Neutrophil (primary cell): ENCODE results near the gene SEMA3C.

ENCODE experiments used
- H3K27ac ChIP-seq: fragments of 200-600 bp; sonication (generic); 2 replicates; pipeline ENCODE4 v1.5.1; 2016; ENCODE audit warnings: mild to moderate bottlenecking, moderate library complexity
- H3K27me3 ChIP-seq: fragments of 200-600 bp; sonication (generic); 2 replicates; pipeline ENCODE4 v1.6.0; 2016; ENCODE audit warnings: mild to moderate bottlenecking
- H3K36me3 ChIP-seq: fragments of 200-600 bp; sonication (generic); 2 replicates; pipeline ENCODE4 v1.5.1; 2017
- H3K4me1 ChIP-seq, 2 experiments: fragments of 200-600 bp in 1 of 2; sonication (generic) in 1 of 2; 1 replicate in 1 of 2; 2 replicates in 1 of 2; pipeline versions ENCODE4 v1.5.1 to v1.6.1; 2013 to 2016; ENCODE audit warnings: low read depth in 1 of 2, low read length in 1 of 2, mild to moderate bottlenecking in 1 of 2, moderate library complexity in 1 of 2; ENCODE audit not compliant: control insufficient read depth in 1 of 2, insufficient read depth in 1 of 2
- H3K4me3 ChIP-seq, 2 experiments: fragments of 200-600 bp in 1 of 2; sonication (generic) in 1 of 2; 1 replicate in 1 of 2; 2 replicates in 1 of 2; pipeline ENCODE4 v1.5.1; 2013 to 2016; ENCODE audit warnings: low read depth in 1 of 2, low read length in 1 of 2, mild to moderate bottlenecking in 1 of 2, moderate library complexity in 1 of 2
- H3K9me3 ChIP-seq: fragments of 200-600 bp; sonication (generic); 2 replicates; pipeline ENCODE4 v1.5.1; 2016
- CTCF ChIP-seq: fragments of 200-600 bp; sonication (generic); IDR thresholded peaks from 2 replicates; pipeline ENCODE4 v1.5.1; 2016; ENCODE audit warnings: antibody characterized with exemption

SEMA3C gene

GRCh38 chr7:80832006-80832405, 86.8 kb downstream of the SEMA3C start:
- H3K27ac ChIP-seq: no peak overlapping the region

GRCh38 chr7:80830584-80831285, 88.1 kb downstream of the SEMA3C start:
- Histone ChIP-seq H3K27ac (peak overlapping the region; percentile 85), H3K4me3 (peak overlapping the region in 1 of 2 experiments; percentile 33)

More at GRCh38 chr7:80832006-80832405, 86.8 kb downstream of the SEMA3C start:
- Histone ChIP-seq H3K4me3 (no peak overlapping the region), H3K36me3 (no peaks in the 10 kb centered on the region), H3K4me1 (peaks cover 23 to 28% of the 10 kb centered on the region in 2 experiments), H3K27me3 (no peaks in the 10 kb centered on the region), H3K9me3 (no peaks in the 10 kb centered on the region)
- TF ChIP-seq CTCF: no peak

GRCh38 chr7:80830010-80830409, 88.8 kb downstream of the SEMA3C start:
- peak overlapping the region; percentile 9 to 33 for H3K4me3 ChIP-seq
- no peaks in the 10 kb centered on the region for H3K9me3 ChIP-seq
- H3K4me1 ChIP-seq: peaks cover 23 to 28% of the 10 kb centered on the region in 2 experiments
- no peaks in the 10 kb centered on the region for H3K36me3 ChIP-seq
- no peaks in the 10 kb centered on the region for H3K27me3 ChIP-seq
- TF ChIP-seq CTCF: no peak
- peak overlapping the region; percentile 85 for H3K27ac ChIP-seq

More at GRCh38 chr7:80830584-80831285, 88.1 kb downstream of the SEMA3C start:
- Histone ChIP-seq H3K36me3 (no peaks in the 10 kb centered on the region), H3K4me1 (peaks cover 23 to 28% of the 10 kb centered on the region in 2 experiments), H3K27me3 (no peaks in the 10 kb centered on the region), H3K9me3 (no peaks in the 10 kb centered on the region)
- TF ChIP-seq CTCF: no peak

DNA sequence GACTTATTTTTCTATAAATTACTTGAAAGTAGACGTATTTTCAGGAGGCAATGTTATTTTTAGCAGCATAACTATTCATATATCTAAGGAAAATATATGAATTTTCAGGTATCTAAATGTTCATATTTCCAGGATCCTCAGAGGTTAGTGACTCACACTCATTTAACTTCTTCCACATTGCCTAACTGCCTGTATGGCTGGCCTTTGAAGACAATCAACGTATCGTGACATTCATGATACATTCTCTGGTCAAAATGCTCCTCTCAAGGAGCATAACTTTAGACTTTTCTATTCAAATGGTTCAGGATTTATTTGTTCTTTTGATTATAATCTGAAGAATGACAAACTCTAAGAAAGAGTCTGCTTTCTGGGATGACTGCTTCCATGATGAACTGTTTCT, 89.3 kb downstream of the SEMA3C start:
- H3K27me3 ChIP-seq: no peaks in the 10 kb centered on the region
- no peak for TF ChIP-seq CTCF
- no peaks in the 10 kb centered on the region for H3K36me3 ChIP-seq
- peak overlapping the region in 1 of 2 experiments; percentile 33 for H3K4me3 ChIP-seq
- H3K9me3 ChIP-seq: no peaks in the 10 kb centered on the region
- peak overlapping the region; percentile 85 for H3K27ac ChIP-seq
- H3K4me1 ChIP-seq: peaks cover 23 to 28% of the 10 kb centered on the region in 2 experiments

GRCh38 chr7:80827239-80827633, 91.6 kb downstream of the SEMA3C start:
- no peaks in the 10 kb centered on the region for H3K36me3 ChIP-seq
- H3K9me3 ChIP-seq: no peaks in the 10 kb centered on the region
- H3K4me1 ChIP-seq: peaks cover 23 to 28% of the 10 kb centered on the region in 2 experiments
- no peak overlapping the region for H3K27ac ChIP-seq
- no peak overlapping the region for H3K4me3 ChIP-seq
- no peak for TF ChIP-seq CTCF
- no peaks in the 10 kb centered on the region for H3K27me3 ChIP-seq
